ENCODE measurements around the gene ZC3H8. TPM values are rescaled to one million over a fixed set of nuclear protein-coding genes. Genes with fewer than 3 reads are reported as not detected.
A peak's percentile ranks its signal among the peaks of the same experiment; 100 is the strongest.

Gene ZC3H8
- total RNA-seq, 1 donor from 2014 or later: 13.1 TPM

DNA sequence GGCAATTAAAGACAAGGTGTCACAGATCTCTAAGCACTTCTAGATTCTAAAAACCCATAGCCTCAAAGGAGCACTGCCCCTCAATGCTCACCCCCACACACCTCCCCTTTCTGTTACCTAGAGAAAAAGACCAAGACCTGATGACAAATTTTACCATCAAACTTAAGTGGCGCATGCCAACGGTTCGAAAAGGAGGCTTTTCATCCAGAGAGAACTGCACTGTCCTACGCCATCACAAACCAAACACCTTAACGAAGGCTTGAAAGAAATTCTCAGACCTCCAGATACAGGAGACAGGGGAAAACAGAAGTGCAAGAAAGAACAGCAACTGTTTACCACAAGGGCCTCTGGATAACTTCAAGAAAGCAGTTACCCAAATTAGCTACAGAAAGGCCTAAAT, 18.5 kb upstream of the ZC3H8 start:
- no peak overlapping the region for H3K4me3 Mint-ChIP-seq (ENCODE audit: unreplicated experiment)
- peak overlapping the region; percentile 50 for H3K27ac Mint-ChIP-seq (ENCODE audit: unreplicated experiment)

GRCh38 chr2:112272669-112273068, 17.8 kb upstream of the ZC3H8 start:
- Mint-ChIP-seq H3K36me3 (ENCODE audit: unreplicated experiment) (peaks cover 7% of the 10 kb centered on the region), H3K27ac (ENCODE audit: unreplicated experiment) (no peak overlapping the region), H3K4me3 (ENCODE audit: unreplicated experiment) (peak overlapping the region; percentile 63), H3K27me3 (ENCODE audit: unreplicated experiment) (no peaks in the 10 kb centered on the region), H3K9me3 (ENCODE audit: unreplicated experiment) (no peaks in the 10 kb centered on the region), H3K4me1 (ENCODE audit: low read depth, unreplicated experiment) (peaks cover 2% of the 10 kb centered on the region)
- DNase-seq: no peak
- TF ChIP-seq CTCF (IDR thresholded peaks at IDR 0.05; ENCODE audit: partially characterized antibody, unreplicated experiment): no peak

More for the DNA sequence above, 18.5 kb upstream of the ZC3H8 start:
- H3K9me3 Mint-ChIP-seq (ENCODE audit: unreplicated experiment): no peaks in the 10 kb centered on the region
- peaks cover 4% of the 10 kb centered on the region for H3K36me3 Mint-ChIP-seq (ENCODE audit: unreplicated experiment)
- no peaks in the 10 kb centered on the region for H3K27me3 Mint-ChIP-seq (ENCODE audit: unreplicated experiment)
- no peak for DNase-seq
- peaks cover 2% of the 10 kb centered on the region for H3K4me1 Mint-ChIP-seq (ENCODE audit: low read depth, unreplicated experiment)
- TF ChIP-seq CTCF (IDR thresholded peaks at IDR 0.05; ENCODE audit: partially characterized antibody, unreplicated experiment): no peak

- Mint-ChIP-seq H3K9me3 (ENCODE audit: unreplicated experiment) (no peaks in the 10 kb centered on the region), H3K27me3 (ENCODE audit: unreplicated experiment) (no peaks in the 10 kb centered on the region), H3K4me3 (ENCODE audit: unreplicated experiment) (no peak overlapping the region), H3K27ac (ENCODE audit: unreplicated experiment) (no peak overlapping the region), H3K36me3 (ENCODE audit: unreplicated experiment) (peaks cover 7% of the 10 kb centered on the region), H3K4me1 (ENCODE audit: low read depth, unreplicated experiment) (no peaks in the 10 kb centered on the region)
- no peak for DNase-seq
- no peak for TF ChIP-seq CTCF (IDR thresholded peaks at IDR 0.05; ENCODE audit: partially characterized antibody, unreplicated experiment)
These were observed 13.7 kb upstream of the ZC3H8 start for GRCh38 chr2:112268547-112268946.

GRCh38 chr2:112262876-112263275, 8.0 kb upstream of the ZC3H8 start:
- H3K27me3 Mint-ChIP-seq (ENCODE audit: unreplicated experiment): no peaks in the 10 kb centered on the region
- no peaks in the 10 kb centered on the region for H3K36me3 Mint-ChIP-seq (ENCODE audit: unreplicated experiment)
- no peaks in the 10 kb centered on the region for H3K4me1 Mint-ChIP-seq (ENCODE audit: low read depth, unreplicated experiment)
- DNase-seq: no peak
- TF ChIP-seq CTCF (IDR thresholded peaks at IDR 0.05; ENCODE audit: partially characterized antibody, unreplicated experiment): no peak
- H3K4me3 Mint-ChIP-seq (ENCODE audit: unreplicated experiment): no peak overlapping the region
- peaks cover 3% of the 10 kb centered on the region for H3K9me3 Mint-ChIP-seq (ENCODE audit: unreplicated experiment)
- no peak overlapping the region for H3K27ac Mint-ChIP-seq (ENCODE audit: unreplicated experiment)

- Mint-ChIP-seq H3K9me3 (ENCODE audit: unreplicated experiment) (peaks cover 3% of the 10 kb centered on the region), H3K27ac (ENCODE audit: unreplicated experiment) (no peak overlapping the region), H3K4me1 (ENCODE audit: low read depth, unreplicated experiment) (no peaks in the 10 kb centered on the region), H3K4me3 (ENCODE audit: unreplicated experiment) (no peak overlapping the region), H3K27me3 (ENCODE audit: unreplicated experiment) (no peaks in the 10 kb centered on the region), H3K36me3 (ENCODE audit: unreplicated experiment) (no peaks in the 10 kb centered on the region)
- no peak for DNase-seq
- TF ChIP-seq CTCF (IDR thresholded peaks at IDR 0.05; ENCODE audit: partially characterized antibody, unreplicated experiment): no peak
These were observed 5.4 kb upstream of the ZC3H8 start for GRCh38 chr2:112260295-112260625.

Data from glutamatergic neuron (in vitro differentiated cells).